ENCODE measurements around the gene CNTNAP5. TPM values are rescaled to one million over a fixed set of nuclear protein-coding genes. Genes with fewer than 3 reads are reported as not detected.
"Not testable (repeated sequence)": the region's sequence is repeated elsewhere in the genome, so short reads cannot be mapped to it uniquely, and the experiment has no call there.

Gene CNTNAP5
- total RNA-seq, 2 donors from 2014 or later = not detected

DNA sequence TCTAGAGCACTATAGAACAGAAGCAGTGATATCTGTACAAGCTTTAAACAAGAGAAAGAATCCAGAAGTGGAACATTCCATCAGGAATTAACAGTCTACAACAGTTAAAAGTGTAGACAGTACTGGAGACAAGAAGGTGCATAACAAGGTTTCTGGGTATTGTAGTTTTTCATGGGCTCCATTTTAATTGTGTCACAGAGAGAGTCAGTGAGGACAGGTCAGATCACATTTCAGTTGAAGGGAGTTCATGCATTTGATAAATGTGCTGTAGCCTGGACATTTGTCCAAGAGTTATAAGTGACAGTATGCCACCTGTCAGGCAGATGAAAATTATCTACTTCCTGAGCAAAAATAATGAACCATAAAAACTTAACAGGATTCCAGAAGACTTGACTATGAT is 328.6 kb downstream of the CNTNAP5 start:
- ATAC-seq = no peak
- Mint-ChIP-seq H3K4me3 (no peak overlapping the region), H3K27me3 (no peaks in the 10 kb centered on the region)

DNA sequence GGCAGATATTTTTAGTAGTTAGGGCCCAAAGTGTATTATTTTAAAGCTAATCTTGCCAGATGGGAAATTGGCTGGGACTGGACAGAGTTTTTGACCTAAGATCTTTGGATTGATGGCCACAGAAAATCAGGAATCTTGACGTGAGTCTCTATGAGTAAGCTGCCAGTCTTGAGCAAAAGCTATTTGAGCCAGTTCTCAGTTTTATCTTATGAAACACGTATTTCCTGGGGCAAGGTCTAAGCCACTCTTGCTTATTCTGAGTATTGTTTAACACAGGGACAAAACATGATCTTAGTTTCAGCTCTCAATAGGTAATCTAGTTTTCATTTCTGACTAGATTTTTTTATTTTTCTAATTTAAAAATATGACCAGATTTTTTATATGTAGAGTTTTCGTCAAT is 329.4 kb downstream of the CNTNAP5 start:
- ATAC-seq = no peak
- peaks cover 10% of the 10 kb centered on the region for H3K9me3 Mint-ChIP-seq
- peaks cover 4% of the 10 kb centered on the region for H3K36me3 Mint-ChIP-seq
- H3K27ac Mint-ChIP-seq = no peak overlapping the region
- no peak overlapping the region for H3K4me3 Mint-ChIP-seq
- no peak for DNase-seq (ENCODE audit: low spot score)
- no peaks in the 10 kb centered on the region for H3K4me1 Mint-ChIP-seq (ENCODE audit: low read depth in 2 of 2)
- H3K27me3 Mint-ChIP-seq = no peaks in the 10 kb centered on the region

More for the DNA sequence above, 328.6 kb downstream of the CNTNAP5 start:
- Mint-ChIP-seq H3K4me1 (ENCODE audit: low read depth in 2 of 2) (no peaks in the 10 kb centered on the region), H3K27ac (no peak overlapping the region), H3K9me3 (peaks cover 10% of the 10 kb centered on the region), H3K36me3 (peaks cover 4% of the 10 kb centered on the region)
- no peak for DNase-seq (ENCODE audit: low spot score)

DNA sequence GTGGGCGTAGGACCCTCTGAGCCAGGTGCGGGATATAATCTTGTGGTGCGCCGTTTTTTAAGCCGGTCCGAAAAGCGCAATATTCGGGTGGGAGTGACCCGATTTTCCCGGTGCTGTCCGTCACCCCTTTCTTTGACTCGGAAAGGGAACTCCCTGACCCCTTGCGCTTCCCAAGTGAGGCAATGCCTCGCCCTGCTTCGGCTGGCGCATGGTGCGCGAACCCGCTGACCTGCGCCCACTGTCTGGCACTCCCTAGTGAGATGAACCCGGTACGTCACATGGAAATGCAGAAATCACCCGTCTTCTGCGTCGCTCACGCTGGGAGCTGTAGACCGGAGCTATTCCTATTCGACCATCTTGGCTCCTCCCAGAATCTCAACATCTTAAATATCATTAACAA is 336.9 kb downstream of the CNTNAP5 start:
- not testable (repeated sequence) for H3K27me3 Mint-ChIP-seq; H3K4me1 Mint-ChIP-seq (ENCODE audit: low read depth in 2 of 2); H3K36me3 Mint-ChIP-seq; ATAC-seq; H3K4me3 Mint-ChIP-seq; H3K27ac Mint-ChIP-seq; DNase-seq (ENCODE audit: low spot score)
- H3K9me3 Mint-ChIP-seq = peaks cover 13% of the 10 kb centered on the region

DNA sequence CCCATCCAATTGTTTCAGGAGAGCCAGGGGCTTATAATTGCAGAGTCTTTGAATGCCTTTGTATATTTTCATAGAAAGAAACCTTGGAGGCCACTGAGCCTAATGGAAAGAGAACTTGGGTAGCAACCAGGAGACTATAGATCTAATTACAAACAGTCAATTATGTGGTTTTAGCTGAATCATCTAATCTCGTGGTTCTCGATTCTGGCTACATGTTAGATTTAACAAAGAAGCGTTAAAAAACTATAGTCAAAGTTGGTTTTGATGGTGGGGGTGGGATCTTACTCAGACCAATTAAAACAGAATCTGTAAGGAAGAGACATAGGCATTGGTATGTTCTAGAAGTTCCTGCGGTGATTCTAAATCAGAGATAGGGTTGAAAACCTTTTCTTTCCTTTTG is 344.1 kb downstream of the CNTNAP5 start:
- no peaks in the 10 kb centered on the region for H3K4me1 Mint-ChIP-seq (ENCODE audit: low read depth in 2 of 2)
- peaks cover 8% of the 10 kb centered on the region for H3K36me3 Mint-ChIP-seq
- DNase-seq (ENCODE audit: low spot score) (no peak), ATAC-seq (no peak)
- no peak overlapping the region for H3K27ac Mint-ChIP-seq
- H3K9me3 Mint-ChIP-seq = peaks cover 19% of the 10 kb centered on the region
- no peaks in the 10 kb centered on the region for H3K27me3 Mint-ChIP-seq
- H3K4me3 Mint-ChIP-seq = no peak overlapping the region

DNA sequence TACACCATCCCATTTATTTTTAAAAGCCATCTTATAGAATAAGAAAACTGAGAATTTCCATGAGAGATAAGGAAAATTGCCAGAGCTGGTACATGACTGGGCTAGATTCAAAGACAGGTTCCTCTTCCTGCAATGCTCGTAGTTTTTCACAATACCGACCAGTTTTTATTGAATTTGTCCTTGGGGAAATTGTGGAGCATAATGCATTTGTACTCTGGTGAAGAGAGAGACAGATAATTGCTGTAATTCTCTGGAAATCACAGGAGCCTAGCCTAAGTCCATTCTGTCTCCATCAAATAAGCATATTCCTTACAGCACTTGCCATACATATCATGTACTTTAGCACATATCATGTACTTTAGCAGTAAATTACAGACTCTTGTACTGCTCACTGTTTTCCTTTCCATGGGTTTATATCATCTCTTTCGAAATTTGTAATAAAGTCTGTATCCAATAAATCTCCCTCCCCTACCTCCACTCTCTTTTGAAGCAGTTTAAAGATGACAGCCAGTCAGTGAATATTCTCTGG is 355.2 kb downstream of the CNTNAP5 start:
- H3K27ac Mint-ChIP-seq = no peak overlapping the region
- no peak for DNase-seq (ENCODE audit: low spot score)
- no peaks in the 10 kb centered on the region for H3K4me1 Mint-ChIP-seq (ENCODE audit: low read depth in 2 of 2)
- H3K36me3 Mint-ChIP-seq = no peaks in the 10 kb centered on the region
- H3K4me3 Mint-ChIP-seq = no peak overlapping the region
- no peak for ATAC-seq
- H3K9me3 Mint-ChIP-seq = peaks cover 3% of the 10 kb centered on the region
- no peaks in the 10 kb centered on the region for H3K27me3 Mint-ChIP-seq

DNA sequence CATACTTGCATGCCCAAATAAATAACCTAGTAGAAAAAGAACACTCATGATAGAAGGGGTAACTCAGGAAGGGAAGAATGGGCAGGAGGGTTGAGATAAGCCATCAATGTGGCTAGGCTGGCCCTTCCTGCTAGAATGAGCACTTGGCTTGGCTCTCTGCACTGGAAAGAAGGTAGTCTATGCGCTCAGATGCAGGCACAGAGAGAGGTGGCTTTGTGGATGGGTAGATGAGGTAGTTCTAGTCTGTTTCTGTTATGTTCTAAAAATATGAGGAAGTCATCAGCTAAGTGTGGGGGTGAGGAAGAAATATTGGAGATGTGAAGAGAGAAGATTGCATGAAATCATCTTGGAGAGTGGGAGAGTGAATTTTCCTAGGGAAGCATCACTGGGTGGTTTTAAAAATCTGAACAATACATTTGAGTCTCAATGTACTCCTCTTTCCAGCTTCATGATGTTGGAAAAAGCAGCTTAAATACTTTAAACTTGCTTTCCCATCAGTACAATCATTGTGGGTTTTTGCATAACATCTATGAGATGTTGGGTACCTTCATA is 357.1 kb downstream of the CNTNAP5 start:
- DNase-seq (ENCODE audit: low spot score) (no peak), ATAC-seq (no peak)
- no peak overlapping the region for H3K27ac Mint-ChIP-seq
- peaks cover 7% of the 10 kb centered on the region for H3K9me3 Mint-ChIP-seq
- no peaks in the 10 kb centered on the region for H3K36me3 Mint-ChIP-seq
- no peak overlapping the region for H3K4me3 Mint-ChIP-seq
- H3K4me1 Mint-ChIP-seq (ENCODE audit: low read depth in 2 of 2) = no peaks in the 10 kb centered on the region
- H3K27me3 Mint-ChIP-seq = no peaks in the 10 kb centered on the region

DNA sequence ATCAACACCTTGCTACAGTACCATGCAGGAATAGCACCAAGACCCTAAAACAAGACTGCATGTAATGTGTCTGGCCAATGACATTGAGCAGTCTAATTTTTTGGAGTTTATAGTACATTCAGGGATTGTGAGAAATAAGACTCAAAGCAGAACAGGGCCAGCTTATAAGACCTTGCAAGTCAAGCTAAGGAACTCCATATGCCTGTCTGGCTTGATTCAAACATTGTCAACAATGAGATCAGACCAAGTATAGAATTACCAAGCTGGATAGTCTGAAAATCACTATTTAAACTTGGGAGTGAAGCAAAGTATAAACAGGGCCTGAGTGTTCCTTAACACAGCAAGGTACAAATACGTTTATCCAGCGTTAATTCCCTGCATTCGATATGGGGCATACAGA is 370.9 kb downstream of the CNTNAP5 start:
- no peak for ATAC-seq
- H3K4me3 Mint-ChIP-seq = no peak overlapping the region
- no peaks in the 10 kb centered on the region for H3K4me1 Mint-ChIP-seq (ENCODE audit: low read depth in 2 of 2)
- no peaks in the 10 kb centered on the region for H3K36me3 Mint-ChIP-seq
- DNase-seq (ENCODE audit: low spot score) = no peak
- no peak overlapping the region for H3K27ac Mint-ChIP-seq
- no peaks in the 10 kb centered on the region for H3K27me3 Mint-ChIP-seq
- H3K9me3 Mint-ChIP-seq = peaks cover 4% of the 10 kb centered on the region

DNA sequence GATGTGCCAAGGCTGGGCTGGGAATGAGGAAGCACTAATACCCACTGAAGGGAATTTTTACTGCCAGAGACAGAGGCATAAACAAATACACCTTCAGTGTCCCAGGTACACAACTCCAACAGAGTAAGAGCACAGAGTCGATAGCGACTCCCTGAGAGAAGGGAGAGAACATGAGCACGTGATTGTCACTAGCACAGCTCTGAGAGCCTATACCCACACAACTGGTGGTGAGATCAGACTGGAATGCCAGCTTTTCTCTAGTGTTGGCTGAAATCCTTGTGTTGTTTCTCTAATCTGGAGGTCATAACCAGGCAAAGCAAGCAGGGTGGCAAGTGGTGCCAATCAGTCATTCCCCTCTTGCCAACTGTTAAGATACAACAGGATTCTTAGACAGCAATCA is 377.2 kb downstream of the CNTNAP5 start:
- DNase-seq (ENCODE audit: low spot score) (no peak), ATAC-seq (no peak)
- Mint-ChIP-seq H3K27me3 (no peaks in the 10 kb centered on the region), H3K4me3 (no peak overlapping the region), H3K27ac (no peak overlapping the region), H3K4me1 (ENCODE audit: low read depth in 2 of 2) (no peaks in the 10 kb centered on the region), H3K36me3 (peaks cover 3% of the 10 kb centered on the region), H3K9me3 (peaks cover 18% of the 10 kb centered on the region)

DNA sequence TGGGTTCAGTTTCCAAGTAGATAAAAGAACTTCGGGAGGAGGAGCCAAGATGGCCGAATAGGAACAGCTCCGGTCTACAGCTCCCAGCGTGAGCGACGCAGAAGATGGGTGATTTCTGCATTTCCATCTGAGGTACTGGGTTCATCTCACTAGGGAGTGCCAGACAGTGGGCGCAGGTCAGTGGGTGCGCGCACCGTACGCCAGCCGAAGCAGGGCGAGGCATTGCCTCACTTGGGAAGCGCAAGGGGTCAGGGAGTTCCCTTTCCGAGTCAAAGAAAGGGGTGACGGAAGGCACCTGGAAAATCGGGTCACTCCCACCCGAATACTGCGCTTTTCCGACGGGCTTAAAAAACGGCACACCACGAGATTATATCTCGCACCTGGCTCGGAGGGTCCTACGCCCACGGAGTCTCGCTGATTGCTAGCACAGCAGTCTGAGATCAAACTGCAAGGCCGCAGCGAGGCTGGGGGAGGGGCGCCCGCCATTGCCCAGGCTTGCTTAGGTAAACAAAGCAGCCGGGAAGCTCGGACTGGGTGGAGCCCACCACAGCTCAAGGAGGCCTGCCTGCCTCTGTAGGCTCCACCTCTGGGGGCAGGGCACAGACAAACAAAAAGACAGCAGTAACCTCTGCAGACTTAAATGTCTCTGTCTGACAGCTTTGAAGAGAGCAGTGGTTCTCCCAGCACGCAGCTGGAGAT is 382.9 kb downstream of the CNTNAP5 start:
- H3K9me3 Mint-ChIP-seq = peaks cover 13% of the 10 kb centered on the region
- H3K36me3 Mint-ChIP-seq; H3K27ac Mint-ChIP-seq; DNase-seq (ENCODE audit: low spot score); ATAC-seq; H3K4me3 Mint-ChIP-seq; H3K27me3 Mint-ChIP-seq; H3K4me1 Mint-ChIP-seq (ENCODE audit: low read depth in 2 of 2): not testable (repeated sequence)

DNA sequence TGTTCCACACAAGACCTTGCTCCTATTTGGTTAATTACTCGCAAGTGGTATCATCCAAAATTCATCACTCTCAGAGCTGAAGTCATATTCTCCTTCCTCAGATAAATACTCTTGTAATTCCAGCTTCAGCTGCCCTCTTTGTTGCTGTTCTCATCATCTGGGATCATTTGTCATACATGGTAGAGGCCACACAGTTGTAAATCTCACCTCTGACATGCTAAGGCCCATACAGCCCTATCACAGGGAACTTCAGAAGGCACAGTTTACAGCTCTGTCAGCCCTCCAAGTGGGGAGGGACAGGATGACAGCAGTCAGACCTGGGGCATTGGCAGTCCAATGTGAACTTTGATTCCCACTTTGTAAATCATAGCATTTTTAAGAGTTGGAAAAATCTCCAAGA is 399.0 kb downstream of the CNTNAP5 start:
- Mint-ChIP-seq H3K4me3 (no peak overlapping the region), H3K9me3 (peaks cover 15% of the 10 kb centered on the region), H3K27me3 (no peaks in the 10 kb centered on the region), H3K36me3 (peaks cover 10% of the 10 kb centered on the region), H3K4me1 (ENCODE audit: low read depth in 2 of 2) (no peaks in the 10 kb centered on the region), H3K27ac (no peak overlapping the region)
- ATAC-seq = no peak
- no peak for DNase-seq (ENCODE audit: low spot score)

DNA sequence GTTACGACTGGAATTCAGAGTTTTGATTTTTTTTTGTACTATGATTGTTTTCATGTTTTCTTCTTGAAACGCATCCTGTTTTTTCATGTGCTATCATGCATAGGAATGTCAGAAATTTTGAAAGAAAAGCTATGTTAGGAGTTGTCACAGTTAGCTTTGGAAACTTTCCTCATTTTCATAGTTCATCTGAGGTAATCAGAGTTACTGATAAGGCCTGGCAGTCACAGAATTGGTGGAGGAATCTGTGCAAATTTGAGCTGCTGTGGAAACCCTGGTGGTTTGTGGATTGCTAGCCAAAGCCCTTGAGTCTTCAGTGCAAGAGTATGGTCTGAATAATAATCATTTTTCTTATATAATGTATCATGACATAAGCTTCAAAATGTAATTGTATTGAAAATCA is 401.0 kb downstream of the CNTNAP5 start:
- Mint-ChIP-seq H3K27me3 (no peaks in the 10 kb centered on the region), H3K4me1 (ENCODE audit: low read depth in 2 of 2) (no peaks in the 10 kb centered on the region), H3K9me3 (peaks cover 12% of the 10 kb centered on the region), H3K36me3 (peaks cover 5% of the 10 kb centered on the region), H3K4me3 (no peak overlapping the region), H3K27ac (no peak overlapping the region)
- ATAC-seq = no peak
- DNase-seq (ENCODE audit: low spot score) = no peak

DNA sequence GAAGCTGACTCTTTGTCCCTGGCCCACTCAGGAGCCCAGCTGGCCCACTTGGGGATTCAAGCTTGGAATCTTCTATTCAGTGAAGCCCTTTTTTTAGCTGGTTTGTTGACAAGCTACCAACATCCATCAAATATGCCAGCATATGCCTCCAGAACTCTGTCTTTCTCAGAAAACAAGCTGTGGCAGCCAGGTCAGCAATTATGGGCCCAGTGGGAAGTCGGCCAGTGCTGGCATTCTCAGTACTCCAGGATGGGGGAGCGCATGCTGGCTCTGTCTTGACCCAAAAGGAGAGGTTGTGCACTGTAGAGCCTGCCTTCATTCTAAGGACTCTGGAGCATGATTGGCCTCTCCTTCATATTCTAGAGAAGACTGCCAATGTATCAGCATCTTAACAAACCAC is 401.5 kb downstream of the CNTNAP5 start:
- ATAC-seq (no peak), DNase-seq (ENCODE audit: low spot score) (no peak)
- no peaks in the 10 kb centered on the region for H3K4me1 Mint-ChIP-seq (ENCODE audit: low read depth in 2 of 2)
- peaks cover 12% of the 10 kb centered on the region for H3K9me3 Mint-ChIP-seq
- H3K27ac Mint-ChIP-seq = no peak overlapping the region
- H3K27me3 Mint-ChIP-seq = no peaks in the 10 kb centered on the region
- H3K4me3 Mint-ChIP-seq = no peak overlapping the region
- H3K36me3 Mint-ChIP-seq = peaks cover 5% of the 10 kb centered on the region

DNA sequence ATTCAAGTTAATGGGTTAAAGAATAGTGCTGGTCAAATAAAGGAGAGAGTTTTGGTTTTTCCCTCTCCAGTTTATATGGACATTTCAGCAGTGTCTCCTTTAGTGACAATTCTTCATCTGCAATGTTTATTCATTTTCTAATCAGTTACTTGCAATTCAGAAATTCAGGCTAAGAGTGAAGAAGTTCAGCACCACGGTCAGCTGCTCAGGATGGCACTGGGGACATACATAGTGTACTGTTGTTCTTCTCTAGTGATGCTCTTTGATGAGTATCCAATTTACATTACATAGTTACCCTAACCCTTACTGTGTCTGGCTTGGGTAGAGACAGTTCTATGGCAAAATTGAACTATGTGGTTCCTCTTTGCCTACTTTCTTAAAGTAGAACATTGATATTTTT is 412.7 kb downstream of the CNTNAP5 start:
- Mint-ChIP-seq H3K27ac (no peak overlapping the region), H3K9me3 (peaks cover 6% of the 10 kb centered on the region), H3K27me3 (no peaks in the 10 kb centered on the region), H3K36me3 (peaks cover 4% of the 10 kb centered on the region), H3K4me3 (no peak overlapping the region), H3K4me1 (ENCODE audit: low read depth in 2 of 2) (no peaks in the 10 kb centered on the region)
- no peak for ATAC-seq
- no peak for DNase-seq (ENCODE audit: low spot score)

DNA sequence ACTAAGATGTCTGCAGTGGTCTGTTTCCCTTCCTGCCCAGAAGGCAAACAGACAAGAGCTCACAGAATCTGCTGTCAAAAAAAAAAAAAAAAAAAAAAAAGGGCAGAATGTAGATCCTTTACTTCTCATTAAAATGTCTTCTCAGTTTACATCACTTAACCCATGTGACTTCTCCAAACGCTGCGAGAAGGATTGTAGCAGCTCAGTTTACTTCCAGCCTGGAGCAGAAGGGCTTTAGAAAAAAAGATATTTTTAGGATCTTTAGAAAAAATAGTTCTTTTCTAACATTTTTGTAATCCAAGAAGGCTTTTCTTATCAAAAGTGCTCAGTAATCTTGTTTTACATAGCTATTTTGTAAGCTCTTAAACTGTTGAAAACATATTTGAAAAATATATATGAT is 425.4 kb downstream of the CNTNAP5 start:
- no peak for ATAC-seq
- no peaks in the 10 kb centered on the region for H3K4me1 Mint-ChIP-seq (ENCODE audit: low read depth in 2 of 2)

DNA sequence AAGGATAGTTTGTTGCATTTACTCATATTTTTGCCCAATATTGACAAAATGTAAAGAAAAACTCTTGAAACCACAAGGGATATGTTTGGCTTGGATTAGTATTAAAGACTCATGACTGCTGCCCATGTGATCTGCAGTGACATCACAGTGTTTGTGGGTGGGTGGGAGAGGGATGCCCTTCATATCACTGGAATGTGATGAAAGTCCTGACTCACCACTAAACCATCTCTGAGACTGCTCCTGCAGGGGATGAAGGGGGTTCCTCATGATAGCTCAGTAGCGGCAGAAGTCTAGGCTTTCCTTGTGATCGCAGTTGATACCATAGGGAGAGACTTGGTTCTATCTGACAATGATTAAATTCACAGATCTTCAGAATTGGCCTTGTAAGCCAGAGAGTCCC is 451.2 kb downstream of the CNTNAP5 start:
- H3K4me3 Mint-ChIP-seq = no peak overlapping the region

More for the DNA sequence above, 425.4 kb downstream of the CNTNAP5 start:
- H3K4me3 Mint-ChIP-seq = no peak overlapping the region
- H3K36me3 Mint-ChIP-seq = peaks cover 7% of the 10 kb centered on the region
- H3K27ac Mint-ChIP-seq = no peak overlapping the region
- H3K27me3 Mint-ChIP-seq = no peaks in the 10 kb centered on the region
- peaks cover 25% of the 10 kb centered on the region for H3K9me3 Mint-ChIP-seq
- no peak for DNase-seq (ENCODE audit: low spot score)

More for the DNA sequence above, 451.2 kb downstream of the CNTNAP5 start:
- H3K27ac Mint-ChIP-seq = no peak overlapping the region
- H3K36me3 Mint-ChIP-seq = peaks cover 1% of the 10 kb centered on the region
- ATAC-seq = no peak
- H3K9me3 Mint-ChIP-seq = no peaks in the 10 kb centered on the region
- H3K27me3 Mint-ChIP-seq = no peaks in the 10 kb centered on the region
- no peak for DNase-seq (ENCODE audit: low spot score)
- no peaks in the 10 kb centered on the region for H3K4me1 Mint-ChIP-seq (ENCODE audit: low read depth in 2 of 2)
